GM21786 (cell line): ENCODE results near the gene CLPSL2.
"Not testable (repeated sequence)": the region's sequence is repeated elsewhere in the genome, so short reads cannot be mapped to it uniquely, and the experiment has no call there.

Experiments used
- ATAC-seq: cut with Tn5 transposase; IDR thresholded peaks from one replicate; pipeline ENCODE4 v1.9.1; 2021; ENCODE audit not compliant: unreplicated experiment

The CLPSL2 gene

GRCh38 chr6:35776364-35777215, at the start of gene CLPSL2:
Gene CLPSL2, plus strand, starts transcription at chr6:35776598. Its CDS starts 21 bp downstream, at chr6:35776619.
- ATAC-seq: no peak

- no peak for ATAC-seq
Observed at GRCh38 chr6:35727231-35727934, 49.0 kb upstream of the CLPSL2 start.

GRCh38 chr6:35727935-35728682, 48.3 kb upstream of the CLPSL2 start:
- ATAC-seq: peak; percentile 41

- no peak for ATAC-seq
Observed at GRCh38 chr6:35728683-35729678, 47.4 kb upstream of the CLPSL2 start.

- no peak for ATAC-seq
Observed at GRCh38 chr6:35729722-35730121, 46.7 kb upstream of the CLPSL2 start.

- no peak for ATAC-seq
Observed at GRCh38 chr6:35730745-35731413, 45.5 kb upstream of the CLPSL2 start.

- ATAC-seq: peak; percentile 43
Observed at GRCh38 chr6:35731414-35731735, 45.0 kb upstream of the CLPSL2 start.

- ATAC-seq: peak; percentile 41
Observed at GRCh38 chr6:35731736-35732532, 44.5 kb upstream of the CLPSL2 start.

GRCh38 chr6:35733633-35734032, 42.8 kb upstream of the CLPSL2 start:
- no peak for ATAC-seq

- not testable (repeated sequence) for ATAC-seq
Observed at GRCh38 chr6:35734319-35734718, 42.1 kb upstream of the CLPSL2 start.

GRCh38 chr6:35735452-35735851, 40.9 kb upstream of the CLPSL2 start:
- no peak for ATAC-seq

GRCh38 chr6:35736253-35736894, 40.0 kb upstream of the CLPSL2 start:
- ATAC-seq: no peak

GRCh38 chr6:35736982-35737412, 39.4 kb upstream of the CLPSL2 start, which contains the start of gene ARMC12:
Gene ARMC12, plus strand, starts transcription at chr6:35737032. Its CDS starts 77 bp downstream, at chr6:35737109.
- ATAC-seq: no peak

GRCh38 chr6:35737413-35738211, 38.8 kb upstream of the CLPSL2 start:
- ATAC-seq: no peak

- ATAC-seq: no peak
Observed at GRCh38 chr6:35739645-35740524, 36.5 kb upstream of the CLPSL2 start.

- ATAC-seq: no peak
Observed at GRCh38 chr6:35742842-35743241, 33.6 kb upstream of the CLPSL2 start.

- ATAC-seq: no peak
Observed at GRCh38 chr6:35745509-35745908, 30.9 kb upstream of the CLPSL2 start.
